HT-29 (cell line): ENCODE results near the gene EPN1. TPM values are rescaled to one million over a fixed set of nuclear protein-coding genes. Genes with fewer than 3 reads are reported as not detected.
"Not testable (repeated sequence)": the region's sequence is repeated elsewhere in the genome, so short reads cannot be mapped to it uniquely, and the experiment has no call there.

Source experiments
- DNase-seq: peaks from one replicate; pipeline ENCODE4 v3.0.0-alpha.2; 2015; ENCODE audit warnings: low spot score
- small RNA-seq: library from RNA; depleted of rRNA; stranded (forward); fragments of <200 nt; gene quantifications from one replicate; pipeline ENCODE3, GENCODE V24; 2014
- total RNA-seq: library from RNA; depleted of rRNA; stranded (reverse); fragments of >200 nt; shearing (Covaris generic); gene quantifications from 2 replicates; pipeline ENCODE4 v1.2.3, GENCODE V29; 2014; rRNA removed

EPN1 gene
- total RNA-seq, 1 experiment from 2014 or later, result 216 TPM

GRCh38 chr19:55720214-55720746 lies 45.3 kb downstream of the EPN1 start:
- no peak for DNase-seq

DNA sequence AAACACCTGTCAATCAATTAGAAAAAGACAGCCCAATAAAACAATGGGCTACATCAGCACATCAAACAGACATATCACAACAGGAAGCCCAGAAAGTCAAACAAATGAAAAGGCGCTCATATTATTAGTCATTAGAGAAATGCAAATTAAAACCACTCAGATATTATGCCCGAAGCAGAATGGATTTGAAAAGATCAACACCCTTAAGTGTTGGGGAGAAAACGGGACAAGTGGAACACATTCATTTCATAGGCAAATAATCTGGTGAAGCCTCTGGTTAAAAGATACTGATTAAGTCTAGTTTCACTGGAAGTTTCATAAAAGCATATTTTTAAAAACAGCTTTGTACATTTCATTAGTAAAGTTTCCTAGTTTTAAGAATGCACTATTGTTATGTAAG lies 45.8 kb downstream of the EPN1 start:
- no peak for DNase-seq

DNA sequence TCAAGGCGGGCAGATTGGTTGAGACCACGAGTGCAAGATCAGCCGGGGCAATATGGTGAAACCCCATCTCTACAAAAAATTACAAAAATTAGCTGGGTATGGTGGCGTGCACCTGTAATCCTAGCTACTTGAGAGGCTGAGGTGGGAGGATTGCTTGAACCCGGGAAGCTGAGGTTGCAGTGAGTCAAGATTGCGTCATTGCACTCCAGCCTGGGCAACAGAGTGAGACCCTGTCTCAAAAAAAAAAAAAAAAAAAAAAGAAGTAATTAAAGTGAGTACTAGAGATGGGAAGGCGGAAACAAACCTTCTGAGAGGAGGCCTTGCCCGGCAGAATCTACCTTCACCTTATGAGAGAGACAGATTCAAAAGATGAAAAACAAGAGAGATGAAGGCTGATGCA lies 48.5 kb downstream of the EPN1 start:
- no peak for DNase-seq

GRCh38 chr19:55730378-55730777 lies 55.4 kb downstream of the EPN1 start:
- DNase-seq, result not testable (repeated sequence)

GRCh38 chr19:55738302-55738701 lies 63.3 kb downstream of the EPN1 start, which contains the start of gene NLRP9:
NLRP9 (minus strand) TSS chr19:55738402; CDS start chr19:55738374, 28 bp downstream.
- no peak for DNase-seq

- DNase-seq, result no peak
Observed at GRCh38 chr19:55750715-55751114, 75.7 kb downstream of the EPN1 start.

DNA sequence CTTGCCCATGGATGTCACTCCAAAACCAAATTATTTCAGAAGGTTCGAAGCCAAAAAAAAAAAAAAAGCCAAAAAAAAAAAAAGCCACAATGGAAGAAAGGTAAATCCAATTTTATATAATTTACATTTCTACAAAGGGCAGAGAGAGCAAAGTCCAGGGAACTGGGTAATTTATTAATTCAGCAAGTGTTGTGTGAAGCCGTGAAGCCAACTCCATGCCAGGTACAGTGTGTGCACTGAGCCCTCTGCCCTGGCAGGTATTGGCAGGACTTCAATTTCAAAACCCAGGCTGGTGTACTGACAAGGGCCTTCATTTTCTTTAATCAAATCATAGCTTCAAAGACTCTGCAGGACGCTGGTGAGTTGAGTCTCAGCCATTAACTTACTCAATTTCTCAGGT lies 78.4 kb downstream of the EPN1 start:
- DNase-seq, result peak; percentile 71

GRCh38 chr19:55756808-55757207 lies 81.8 kb downstream of the EPN1 start:
- not testable (repeated sequence) for DNase-seq

DNA sequence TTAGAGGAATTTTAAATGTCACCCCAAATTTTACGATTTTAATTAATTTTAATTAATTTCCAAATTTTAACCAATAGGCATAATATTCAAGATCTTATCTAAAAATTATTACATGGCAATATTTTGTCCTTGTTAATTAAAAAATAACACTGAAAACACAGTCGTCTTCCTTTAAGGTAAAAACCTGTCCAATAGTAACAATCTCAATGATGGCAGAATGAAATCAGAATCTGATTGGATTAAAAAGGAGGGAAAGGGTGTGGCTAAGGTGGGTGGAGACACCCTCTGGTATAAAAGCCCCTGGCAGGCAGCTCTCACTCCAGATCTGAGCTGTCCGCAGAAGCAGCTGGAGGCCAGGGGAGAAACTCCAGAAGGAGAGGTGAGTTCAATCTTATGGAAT lies 83.8 kb downstream of the EPN1 start, which contains the start of gene RFPL4A:
TSS of gene RFPL4A (plus strand) at position 301 of the 400 bp plus-strand sequence. CDS start 2,704 bp downstream, outside the sequence.
- not testable (repeated sequence) for DNase-seq

Small RNAs within 50 kb of the gene (small RNA-seq; reads per million reads assigned to genes)
- gene AC010525.2, result not detected

Other genes with a start within 250 kb of the EPN1 start
- gene SHISA7, start 231.9 kb upstream of the EPN1 start, total RNA-seq, result not detected in 2 replicates
- gene ISOC2, start 213.6 kb upstream of the EPN1 start, total RNA-seq, result 323 and 339 TPM in 2 replicates
- gene C19orf85, start 210.5 kb upstream of the EPN1 start, total RNA-seq, result 0.41 and 0.83 TPM in 2 replicates
- 29.9 TPM in 2 replicates for gene ZNF628, start 198.6 kb upstream of the EPN1 start, total RNA-seq
- gene NAT14, start 190.0 kb upstream of the EPN1 start, total RNA-seq, result 28.9 and 34.9 TPM in 2 replicates
- gene SSC5D, start 186.8 kb upstream of the EPN1 start, total RNA-seq, result 0.18 TPM in 1 of 2 replicates, not detected in the other
- gene SBK2, start 138.1 kb upstream of the EPN1 start, total RNA-seq, result not detected in 2 replicates
- gene SBK3, start 129.7 kb upstream of the EPN1 start, total RNA-seq, result 0.16 and 0.53 TPM in 2 replicates
- gene ZNF579, start 94.4 kb upstream of the EPN1 start, total RNA-seq, result 17.0 and 23.1 TPM in 2 replicates
- 15.9 and 19.2 TPM in 2 replicates for gene FIZ1, start 75.7 kb upstream of the EPN1 start, total RNA-seq
- 69.6 and 81.2 TPM in 2 replicates for gene ZNF524, start 74.9 kb upstream of the EPN1 start, total RNA-seq
- 9.1 and 9.6 TPM in 2 replicates for gene ZNF865, start 69.6 kb upstream of the EPN1 start, total RNA-seq
- gene ZNF784, start 50.7 kb upstream of the EPN1 start, total RNA-seq, result 17.5 and 19.9 TPM in 2 replicates
- gene ZNF580, start 34.2 kb upstream of the EPN1 start, total RNA-seq, result 16.1 and 18.8 TPM in 2 replicates
- 40.9 and 43.2 TPM in 2 replicates for gene ZNF581, start 31.6 kb upstream of the EPN1 start, total RNA-seq
- 9.7 and 11.4 TPM in 2 replicates for gene CCDC106, start 27.0 kb upstream of the EPN1 start, total RNA-seq
- 799 and 894 TPM in 2 replicates for gene U2AF2, start 20.2 kb upstream of the EPN1 start, total RNA-seq
- gene NLRP9, start 63.2 kb downstream of the EPN1 start, total RNA-seq, result not detected in 2 replicates
- not detected in 2 replicates for gene RFPL4A, start 83.9 kb downstream of the EPN1 start, total RNA-seq
- not detected in 2 replicates for gene RFPL4AL1, start 93.9 kb downstream of the EPN1 start, total RNA-seq
- gene NLRP11, start 156.8 kb downstream of the EPN1 start, total RNA-seq, result 0.08 TPM in 1 of 2 replicates, not detected in the other
- gene NLRP4, start 161.3 kb downstream of the EPN1 start, total RNA-seq, result not detected in 2 replicates